Activated CD8-positive, alpha-beta T cell treated with anti-CD3 and anti-CD28 coated beads for 36 hours (primary cell): Measurements from ENCODE around the gene ZNF823. TPM values are rescaled to one million over a fixed set of nuclear protein-coding genes. Genes with fewer than 3 reads are reported as not detected.

ENCODE experiments used
- ATAC-seq: fragments of 200-7000 bp; cut with Tn5 transposase; one replicate; pipeline ENCODE4 v1.10.0; 2021; ENCODE audit warnings: mild to moderate bottlenecking, moderate library complexity
- CTCF ChIA-PET: fragments of 350-600 bp; sonication (Branson Sonifier 250); formaldehyde crosslinking; loops from one replicate; lab custom pipeline; 2021; ENCODE audit warnings: antibody characterized with exemption; lab: Charles Lee
- POLR2A ChIA-PET: fragments of 350-600 bp; sonication (Branson Sonifier 250); formaldehyde crosslinking; loops from one replicate; lab custom pipeline; 2021; ENCODE audit warnings: antibody characterized with exemption; lab: Charles Lee
- DNase-seq: peaks from one replicate; pipeline ENCODE4 v3.0.0-alpha.2; 2020
- H3K27ac Mint-ChIP-seq: one replicate; pipeline ENCODE4 v1.8.0; 2021; ENCODE audit warnings: mild to moderate bottlenecking, mixed read lengths
- H3K27me3 Mint-ChIP-seq: one replicate; pipeline ENCODE4 v1.8.0; 2021; ENCODE audit warnings: mixed read lengths
- H3K36me3 Mint-ChIP-seq: one replicate; pipeline ENCODE4 v1.8.0; 2021; ENCODE audit warnings: low read depth, mixed read lengths
- H3K4me1 Mint-ChIP-seq: one replicate; pipeline ENCODE4 v1.8.0; 2021; ENCODE audit warnings: low read depth, mixed read lengths
- H3K4me3 Mint-ChIP-seq: one replicate; pipeline ENCODE4 v1.8.0; 2021; ENCODE audit warnings: mild to moderate bottlenecking, moderate library complexity, mixed read lengths
- H3K9me3 Mint-ChIP-seq: one replicate; pipeline ENCODE4 v1.8.0; 2021; ENCODE audit warnings: mixed read lengths
- intact Hi-C: fragments of 100-400 bp; cut with micrococcal nuclease; formaldehyde crosslinking; loops from one replicate; pipeline ENCODE4 v1.10.0; 2022
- total RNA-seq, 2 experiments: library from RNA; stranded (reverse); gene quantifications; one replicate each; pipeline ENCODE4 v1.2.3, GENCODE V29; 2021
- TF ChIP-seq, protein P1 (sequence below): fragments of 200-600 bp; IDR thresholded peaks from one replicate; pipeline ENCODE4 v1.8.0; 2022; ENCODE audit warnings: antibody characterized with exemption, mild to moderate bottlenecking

The ZNF823 gene
- total RNA-seq = 1 to 10 TPM; 3.3 to 3.9 TPM

DNA sequence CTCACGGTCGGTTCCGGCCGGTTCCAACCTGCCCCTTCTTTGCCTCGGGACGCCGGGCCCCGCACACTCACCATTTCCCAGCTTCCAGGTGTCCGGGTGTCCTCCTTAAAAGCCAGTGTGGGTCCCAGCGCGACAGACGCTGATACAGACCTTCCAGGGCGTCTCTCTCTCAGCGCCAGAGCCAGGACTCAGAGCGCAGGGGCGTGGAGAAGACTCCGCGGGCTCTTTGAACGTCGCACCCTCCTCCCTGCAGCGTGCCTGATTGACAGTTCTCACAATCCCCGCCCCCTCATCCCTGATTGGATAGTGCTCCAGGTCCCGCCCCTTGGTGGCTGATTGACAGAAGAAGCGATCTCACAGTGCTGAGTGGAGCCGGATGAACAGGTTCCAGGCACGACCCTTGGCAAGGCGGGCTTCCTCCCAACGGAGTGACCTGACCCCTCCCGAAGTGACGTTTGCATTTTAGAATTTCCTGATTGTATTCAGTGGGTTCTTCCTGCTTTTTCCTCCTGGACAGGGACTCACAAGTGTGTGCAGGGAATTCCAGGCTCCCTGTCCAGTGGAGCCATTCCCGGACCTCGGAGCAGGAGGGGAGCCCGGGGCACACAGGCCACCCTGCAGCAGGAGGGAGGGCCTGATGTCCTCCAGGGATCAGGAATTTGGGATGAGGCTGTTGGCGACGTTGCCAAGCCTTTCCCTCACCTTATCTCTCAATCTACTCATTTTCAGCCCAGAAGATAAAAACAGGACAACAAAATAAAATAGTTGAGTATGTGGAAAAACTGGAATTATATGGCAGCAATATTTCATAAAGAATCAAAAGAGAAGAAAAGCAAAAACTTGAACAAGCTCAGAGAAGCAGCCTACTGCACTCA, at the start of gene ZNF823:
Gene ZNF823, minus strand, starts transcription at position 201 of the 875 bp plus-strand sequence. Its CDS starts 127 bp downstream, at position 74.
- Mint-ChIP-seq H3K36me3 (peaks cover 7% of the 10 kb centered on the region), H3K4me3 (peak within 1 kb of the TSS; percentile 80), H3K27ac (peak within 1 kb of the TSS; percentile 89), H3K27me3 (no peaks in the 10 kb centered on the region), H3K4me1 (peaks cover 18% of the 10 kb centered on the region), H3K9me3 (no peaks in the 10 kb centered on the region)
- DNase-seq (peak; percentile 100), ATAC-seq (peak; percentile 99)
- POLR2A ChIA-PET = interaction anchor here (0.6 to 0.7 kb wide), 3 partner anchors 75 to 1044 kb away, joined by 3 to 4 read pairs (median 3); partner anchors contain the start of gene ELOF1
- CTCF ChIA-PET = interaction anchor here (0.8 to 1.3 kb wide), 3 partner anchors 39 to 59 kb away, joined by 3 read pairs; no protein-coding TSS in a partner anchor
- intact Hi-C loops = no loop called here
- TF ChIP-seq, protein P1, sequence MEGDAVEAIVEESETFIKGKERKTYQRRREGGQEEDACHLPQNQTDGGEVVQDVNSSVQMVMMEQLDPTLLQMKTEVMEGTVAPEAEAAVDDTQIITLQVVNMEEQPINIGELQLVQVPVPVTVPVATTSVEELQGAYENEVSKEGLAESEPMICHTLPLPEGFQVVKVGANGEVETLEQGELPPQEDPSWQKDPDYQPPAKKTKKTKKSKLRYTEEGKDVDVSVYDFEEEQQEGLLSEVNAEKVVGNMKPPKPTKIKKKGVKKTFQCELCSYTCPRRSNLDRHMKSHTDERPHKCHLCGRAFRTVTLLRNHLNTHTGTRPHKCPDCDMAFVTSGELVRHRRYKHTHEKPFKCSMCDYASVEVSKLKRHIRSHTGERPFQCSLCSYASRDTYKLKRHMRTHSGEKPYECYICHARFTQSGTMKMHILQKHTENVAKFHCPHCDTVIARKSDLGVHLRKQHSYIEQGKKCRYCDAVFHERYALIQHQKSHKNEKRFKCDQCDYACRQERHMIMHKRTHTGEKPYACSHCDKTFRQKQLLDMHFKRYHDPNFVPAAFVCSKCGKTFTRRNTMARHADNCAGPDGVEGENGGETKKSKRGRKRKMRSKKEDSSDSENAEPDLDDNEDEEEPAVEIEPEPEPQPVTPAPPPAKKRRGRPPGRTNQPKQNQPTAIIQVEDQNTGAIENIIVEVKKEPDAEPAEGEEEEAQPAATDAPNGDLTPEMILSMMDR = no peak

DNA sequence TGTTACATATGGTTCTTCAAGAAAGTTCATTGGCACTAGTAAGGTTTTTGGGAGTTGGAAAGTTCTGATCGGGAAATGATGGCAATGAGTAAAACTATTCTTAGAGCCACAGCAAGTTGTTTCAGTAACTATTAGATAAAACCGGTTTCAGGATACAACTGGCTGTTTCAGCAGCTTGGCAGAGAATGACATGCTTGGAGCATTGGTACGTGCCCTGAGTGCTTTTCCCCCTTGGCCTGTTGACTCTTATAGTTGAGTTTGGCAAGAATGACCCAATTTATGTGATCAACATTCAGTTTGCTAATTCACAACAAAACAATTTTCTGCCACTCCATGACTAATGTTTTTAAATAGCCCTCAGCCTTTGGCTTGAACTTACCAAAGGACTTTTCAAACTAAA, 48.8 kb upstream of the ZNF823 start:
- Mint-ChIP-seq H3K27me3 (no peaks in the 10 kb centered on the region), H3K4me1 (peaks cover 2% of the 10 kb centered on the region), H3K4me3 (no peak overlapping the region), H3K27ac (no peak overlapping the region), H3K36me3 (peaks cover 30% of the 10 kb centered on the region), H3K9me3 (peaks cover 49% of the 10 kb centered on the region)
- ChIA-PET CTCF (interaction anchor here (1.1 kb wide), 1 partner anchor 128 kb away, joined by 3 read pairs; no protein-coding TSS in a partner anchor), POLR2A (no interaction called here)
- intact Hi-C loops = no loop called here
- ATAC-seq = no peak
- TF ChIP-seq, protein P1 = no peak
- DNase-seq = no peak

DNA sequence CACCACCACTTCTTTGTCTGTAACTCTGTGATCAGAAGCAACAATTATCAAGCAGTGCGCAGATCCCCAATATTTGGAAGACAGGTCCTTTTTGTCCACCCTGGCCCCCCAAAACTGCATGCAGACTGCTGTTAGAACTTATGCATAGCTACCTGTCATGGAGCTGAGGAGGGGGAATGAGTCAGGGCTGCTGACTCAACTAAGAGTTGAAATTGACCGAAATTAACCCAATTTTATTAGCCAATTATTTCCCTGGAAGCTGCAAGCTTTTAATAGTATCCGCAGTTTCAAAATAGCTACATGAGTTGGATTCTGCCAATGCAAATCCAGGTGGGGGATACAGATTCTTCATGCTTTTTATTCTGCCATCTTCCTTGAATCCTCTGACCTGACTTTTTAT, 45.6 kb upstream of the ZNF823 start:
- no peak for ATAC-seq
- Mint-ChIP-seq H3K27ac (no peak overlapping the region), H3K27me3 (no peaks in the 10 kb centered on the region), H3K4me3 (no peak overlapping the region), H3K9me3 (peaks cover 62% of the 10 kb centered on the region), H3K4me1 (peaks cover 2% of the 10 kb centered on the region), H3K36me3 (peaks cover 52% of the 10 kb centered on the region)
- CTCF ChIA-PET = interaction anchor here (0.6 to 1.0 kb wide), 2 partner anchors 13 to 377 kb away, joined by 3 to 6 read pairs; no protein-coding TSS in a partner anchor
- POLR2A ChIA-PET = no interaction called here
- intact Hi-C loops = no loop called here
- TF ChIP-seq, protein P1 = no peak
- DNase-seq = no peak

DNA sequence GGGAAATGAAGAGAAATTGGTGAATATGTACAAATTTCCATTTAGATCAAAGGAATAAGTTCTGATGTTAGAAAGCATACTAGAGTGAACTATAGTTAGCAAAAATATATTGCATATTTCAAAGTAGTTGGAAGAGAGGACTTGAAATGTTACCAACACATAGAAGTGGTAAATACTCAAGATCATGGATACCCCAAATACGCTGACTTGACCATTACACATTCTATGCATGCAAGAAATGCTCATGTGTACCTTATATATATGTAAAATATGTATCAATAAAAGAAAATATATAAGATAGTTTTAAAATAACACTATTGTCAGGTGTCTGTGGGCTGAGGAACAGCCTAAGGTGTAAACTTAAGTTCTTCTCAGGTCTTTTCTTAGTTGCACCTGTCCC, 45.0 kb upstream of the ZNF823 start:
- Mint-ChIP-seq H3K27ac (no peak overlapping the region), H3K4me3 (no peak overlapping the region), H3K27me3 (no peaks in the 10 kb centered on the region), H3K9me3 (peaks cover 59% of the 10 kb centered on the region), H3K36me3 (peaks cover 58% of the 10 kb centered on the region), H3K4me1 (peaks cover 2% of the 10 kb centered on the region)
- CTCF ChIA-PET = interaction anchor here (1.0 kb wide), 1 partner anchor 14 kb away, joined by 6 read pairs; no protein-coding TSS in a partner anchor
- POLR2A ChIA-PET = no interaction called here
- TF ChIP-seq, protein P1 = no peak
- DNase-seq (no peak), ATAC-seq (no peak)
- intact Hi-C loops = no loop called here
